Stromal cell of bone marrow (primary cell): Measurements from ENCODE around the gene RAB3C.
A peak's percentile ranks its signal among the peaks of the same experiment; 100 is the strongest.
"Not testable (repeated sequence)": the region's sequence is repeated elsewhere in the genome, so short reads cannot be mapped to it uniquely, and the experiment has no call there.

Experiments
- DNase-seq: peaks from one replicate; pipeline ENCODE4 v3.0.0-alpha.2; 2012; ENCODE audit warnings: low read depth

RAB3C gene, protein sequence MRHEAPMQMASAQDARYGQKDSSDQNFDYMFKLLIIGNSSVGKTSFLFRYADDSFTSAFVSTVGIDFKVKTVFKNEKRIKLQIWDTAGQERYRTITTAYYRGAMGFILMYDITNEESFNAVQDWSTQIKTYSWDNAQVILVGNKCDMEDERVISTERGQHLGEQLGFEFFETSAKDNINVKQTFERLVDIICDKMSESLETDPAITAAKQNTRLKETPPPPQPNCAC

DNA sequence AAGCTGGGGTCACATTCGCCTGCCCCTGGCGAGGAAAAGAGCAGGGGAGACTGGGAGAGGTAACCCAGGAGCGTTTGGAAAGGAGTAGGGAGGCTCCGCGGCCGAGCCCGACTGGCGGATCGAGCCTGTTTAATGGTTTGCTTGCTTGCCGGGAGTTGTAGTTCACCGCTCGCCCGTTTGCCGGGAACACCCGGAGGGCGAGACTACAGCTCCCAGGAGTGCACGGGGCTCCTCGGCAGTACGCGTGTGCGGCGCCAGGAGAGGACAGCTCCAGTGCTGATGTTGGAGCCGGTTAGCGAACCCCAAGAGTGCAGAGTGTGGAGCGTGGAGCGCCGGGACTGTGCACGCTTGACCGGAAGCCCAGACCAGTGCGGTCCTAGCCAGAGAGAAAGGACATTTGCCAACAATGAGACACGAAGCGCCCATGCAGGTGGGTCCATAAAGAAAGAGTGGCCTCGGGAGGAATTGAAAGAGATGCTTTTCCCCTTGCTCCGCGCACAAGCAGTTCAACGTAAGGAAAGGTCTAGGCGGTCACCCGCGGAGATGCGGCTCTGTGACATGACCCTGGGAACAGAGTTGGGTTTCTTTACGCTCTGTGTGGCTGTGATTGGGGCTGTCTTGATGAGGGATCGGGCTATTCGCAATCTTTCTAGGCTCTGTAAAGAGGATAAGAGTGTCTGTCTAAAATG is at the start of gene RAB3C:
Gene RAB3C, plus strand, starts transcription at position 273 of the 689 bp plus-strand sequence. Its CDS starts 134 bp downstream, at position 407.
- peak; percentile 84 for DNase-seq

DNA sequence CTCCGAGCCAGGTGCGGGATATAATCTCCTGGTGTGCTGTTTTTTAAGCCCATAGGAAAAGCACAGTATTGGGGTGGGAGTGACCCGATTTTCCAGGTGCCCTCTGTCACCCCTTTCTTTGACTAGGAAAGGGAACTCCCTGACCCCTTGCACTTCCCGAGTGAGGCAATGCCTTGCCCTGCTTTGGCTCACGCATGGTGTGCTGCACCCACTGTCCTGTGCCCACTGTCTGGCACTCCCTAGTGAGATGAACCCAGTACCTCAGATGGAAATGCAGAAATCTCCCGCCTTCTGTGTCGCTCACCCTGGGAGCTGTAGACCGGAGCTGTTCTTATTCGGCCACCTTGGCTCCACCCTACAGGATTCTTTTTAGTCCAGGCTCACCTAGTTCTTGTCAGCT is 40.9 kb upstream of the RAB3C start:
- DNase-seq, result not testable (repeated sequence)

DNA sequence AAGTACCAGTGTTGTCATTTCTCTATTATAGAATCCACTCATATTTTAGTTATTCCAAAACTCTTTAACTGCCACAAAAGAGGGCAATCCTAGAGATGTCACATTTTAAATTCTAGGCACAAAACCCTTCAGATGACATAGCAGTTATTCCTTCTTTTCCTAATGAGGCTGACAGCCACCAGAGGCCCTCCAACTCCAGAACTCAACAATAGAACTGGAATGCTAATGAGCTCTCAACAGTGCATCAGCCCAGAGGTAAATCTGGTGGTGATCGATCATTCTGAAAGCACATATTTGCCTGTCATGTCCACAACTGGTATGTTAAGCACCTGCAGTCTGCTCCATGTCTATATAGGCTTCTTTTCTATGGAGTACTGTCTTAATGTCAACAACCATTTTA is 40.2 kb upstream of the RAB3C start:
- DNase-seq, result no peak

DNA sequence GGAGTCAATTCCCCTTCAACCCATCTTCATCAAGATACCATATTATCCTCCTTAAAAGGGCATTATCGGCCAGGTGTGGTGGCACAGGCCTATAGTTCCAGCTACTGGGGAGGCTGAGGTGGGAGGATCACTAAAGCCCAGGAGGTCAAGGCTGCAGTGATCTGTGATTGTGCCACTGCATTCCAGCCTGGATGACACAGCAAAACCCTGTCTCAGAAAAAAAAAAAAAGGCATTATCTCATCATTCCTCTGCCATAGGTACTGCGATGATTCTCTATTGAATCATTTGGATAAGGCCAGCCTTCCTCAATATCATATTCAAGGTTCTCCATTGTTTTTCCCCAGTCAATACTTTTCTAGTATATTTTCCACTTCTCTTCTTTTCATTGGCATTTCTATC is 39.2 kb upstream of the RAB3C start:
- no peak for DNase-seq

DNA sequence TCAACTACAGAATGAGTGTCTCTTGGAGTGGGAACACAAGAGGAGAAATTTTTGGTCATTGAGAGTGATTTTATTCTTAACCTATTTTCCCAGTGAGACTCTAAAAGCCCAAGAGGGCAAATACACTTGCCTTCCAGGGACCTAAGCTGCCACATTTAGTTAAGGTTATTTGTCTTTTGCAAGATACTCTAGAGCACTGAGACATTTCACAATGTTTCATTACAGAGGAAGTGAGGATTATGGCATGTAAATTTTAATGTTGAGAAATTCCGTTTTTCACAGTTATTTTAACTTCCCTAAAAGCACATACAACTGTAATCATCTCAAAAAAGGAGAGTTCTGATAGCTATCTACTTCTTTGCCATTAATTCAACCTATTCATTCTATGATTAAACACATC is 38.7 kb upstream of the RAB3C start:
- no peak for DNase-seq

DNA sequence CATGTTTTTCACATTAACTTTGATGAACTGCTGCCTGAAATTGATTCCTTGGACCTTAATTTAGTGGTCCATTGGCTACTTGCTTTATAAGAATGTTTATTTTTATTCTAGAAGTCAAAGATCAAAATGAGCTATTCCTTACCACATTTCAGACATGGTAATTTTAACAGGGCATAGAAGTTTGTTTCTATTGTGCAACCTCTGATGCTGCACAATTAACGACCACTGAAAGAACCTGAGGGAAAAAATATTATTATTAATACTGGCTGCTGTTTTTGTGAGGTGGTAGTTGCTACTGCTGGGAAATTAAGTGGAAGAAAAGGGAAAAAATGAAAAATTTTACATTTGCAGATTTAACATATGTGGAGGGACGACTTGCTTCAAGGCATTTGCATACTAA is 37.9 kb upstream of the RAB3C start:
- DNase-seq, result no peak

DNA sequence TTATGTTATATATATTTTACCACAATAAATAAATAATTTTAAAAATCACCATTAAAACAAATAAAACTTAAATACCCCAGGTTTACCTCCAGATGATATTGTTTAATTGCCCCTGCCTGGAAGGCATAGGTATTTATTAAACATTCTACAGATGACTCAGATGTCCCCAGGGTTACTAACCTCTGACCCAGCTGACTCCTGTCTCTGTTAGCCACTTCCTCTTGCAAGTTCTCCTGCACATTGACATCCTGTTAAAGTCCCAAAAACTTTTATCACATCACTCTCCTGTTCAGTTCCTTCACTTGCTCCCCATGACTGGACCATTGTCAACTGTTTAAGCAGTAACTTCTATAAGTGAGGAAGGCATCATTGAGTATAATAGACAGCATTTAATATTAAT is 37.0 kb upstream of the RAB3C start:
- no peak for DNase-seq

DNA sequence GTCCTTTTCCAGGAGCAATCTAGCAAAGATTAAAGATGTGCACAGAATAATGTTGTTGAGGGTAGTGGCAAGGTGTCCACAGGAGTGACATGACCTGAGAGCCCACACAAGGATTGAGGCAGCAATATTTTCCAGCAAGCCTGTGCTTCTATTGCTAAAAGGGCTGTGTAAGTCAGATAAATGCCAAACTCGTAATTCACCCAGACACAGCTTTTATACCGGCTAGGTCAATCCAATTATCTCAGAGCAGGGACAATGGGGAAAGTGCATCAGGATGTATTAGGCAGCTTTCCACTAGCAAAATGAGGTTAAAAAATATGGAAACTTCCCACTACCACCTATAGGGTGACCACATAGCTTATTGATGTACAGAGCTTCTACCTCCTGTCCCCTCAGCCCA is 34.8 kb upstream of the RAB3C start:
- no peak for DNase-seq

DNA sequence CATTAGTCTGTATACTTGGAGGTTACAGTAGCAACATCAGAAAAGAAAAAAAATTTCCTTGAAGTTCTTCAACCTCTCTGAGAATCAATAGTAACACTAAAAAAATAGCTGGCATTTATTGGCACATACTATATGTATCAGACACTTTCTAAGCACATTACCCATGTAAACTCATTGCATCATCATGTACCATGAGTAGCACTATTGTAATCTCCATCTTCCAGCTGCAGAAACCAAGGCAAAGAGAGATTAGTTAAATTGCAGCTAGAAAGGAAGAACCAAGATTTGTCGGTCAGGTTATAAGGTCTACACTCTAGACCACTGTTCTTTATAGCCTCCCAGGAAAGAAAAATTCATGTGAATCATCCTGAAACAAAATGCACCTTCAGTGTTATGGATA is 31.4 kb upstream of the RAB3C start:
- DNase-seq, result no peak

DNA sequence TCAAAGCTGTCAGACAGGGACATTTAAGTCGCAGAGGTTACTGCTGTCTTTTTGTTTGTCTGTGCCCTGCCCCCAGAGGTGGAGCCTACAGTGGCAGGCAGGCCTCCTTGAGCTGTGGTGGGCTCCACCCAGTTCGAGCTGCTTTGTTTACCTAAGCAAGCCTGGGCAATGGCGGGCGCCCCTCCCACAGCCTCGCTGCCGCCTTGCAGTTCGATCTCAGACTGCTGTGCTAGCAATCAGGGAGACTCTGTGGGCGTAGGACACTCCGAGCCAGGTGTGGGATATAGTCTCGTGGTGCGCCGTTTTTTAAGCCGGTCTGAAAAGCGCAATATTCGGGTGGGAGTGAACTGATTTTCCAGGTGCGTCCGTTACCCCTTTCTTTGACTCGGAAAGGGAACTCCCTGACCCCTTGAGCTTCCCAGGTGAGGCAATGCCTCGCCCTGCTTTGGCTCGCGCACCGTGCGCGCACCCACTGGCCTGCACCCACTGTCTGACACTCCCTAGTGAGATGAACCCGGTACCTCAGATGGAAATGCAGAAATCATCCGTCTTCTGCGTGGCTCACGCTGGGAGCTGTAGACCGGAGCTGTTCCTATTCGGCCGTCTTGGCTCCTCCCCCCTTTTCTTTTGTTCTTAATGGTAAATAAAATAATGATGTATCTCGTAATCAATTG is 25.1 kb upstream of the RAB3C start:
- not testable (repeated sequence) for DNase-seq

DNA sequence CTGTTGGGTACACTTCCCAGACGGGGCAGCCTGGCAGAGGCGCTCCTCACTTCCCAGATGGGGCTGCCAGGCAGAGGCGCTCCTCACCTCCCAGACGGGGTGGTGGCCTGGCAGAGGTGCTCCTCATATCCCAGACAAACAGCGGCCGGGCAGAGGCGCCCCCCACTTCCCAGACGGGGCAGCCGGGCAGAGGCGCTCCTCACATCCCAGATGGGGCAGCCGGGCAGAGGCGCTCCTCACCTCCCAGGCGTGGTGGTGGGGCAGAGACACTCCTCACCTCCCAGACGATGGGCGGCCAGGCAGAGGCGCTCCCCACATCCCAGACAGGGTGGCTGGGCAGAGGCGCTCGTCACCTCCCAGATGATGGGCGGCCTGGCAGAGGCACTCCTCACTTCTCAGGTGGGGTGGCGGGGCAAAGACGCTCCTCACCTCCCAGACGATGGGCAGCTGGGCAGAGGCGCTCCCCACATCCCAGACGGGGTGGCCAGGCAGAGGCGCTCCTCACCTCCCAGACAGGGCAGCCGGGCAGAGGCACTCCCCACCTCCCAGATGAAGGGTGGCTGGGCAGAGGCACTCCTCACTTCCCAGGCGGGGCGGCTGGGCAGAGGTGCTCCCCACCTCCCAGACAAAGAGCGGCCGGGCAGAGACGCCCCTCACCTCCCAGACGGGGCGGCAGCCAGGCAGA is 19.7 kb upstream of the RAB3C start:
- DNase-seq, result not testable (repeated sequence)

DNA sequence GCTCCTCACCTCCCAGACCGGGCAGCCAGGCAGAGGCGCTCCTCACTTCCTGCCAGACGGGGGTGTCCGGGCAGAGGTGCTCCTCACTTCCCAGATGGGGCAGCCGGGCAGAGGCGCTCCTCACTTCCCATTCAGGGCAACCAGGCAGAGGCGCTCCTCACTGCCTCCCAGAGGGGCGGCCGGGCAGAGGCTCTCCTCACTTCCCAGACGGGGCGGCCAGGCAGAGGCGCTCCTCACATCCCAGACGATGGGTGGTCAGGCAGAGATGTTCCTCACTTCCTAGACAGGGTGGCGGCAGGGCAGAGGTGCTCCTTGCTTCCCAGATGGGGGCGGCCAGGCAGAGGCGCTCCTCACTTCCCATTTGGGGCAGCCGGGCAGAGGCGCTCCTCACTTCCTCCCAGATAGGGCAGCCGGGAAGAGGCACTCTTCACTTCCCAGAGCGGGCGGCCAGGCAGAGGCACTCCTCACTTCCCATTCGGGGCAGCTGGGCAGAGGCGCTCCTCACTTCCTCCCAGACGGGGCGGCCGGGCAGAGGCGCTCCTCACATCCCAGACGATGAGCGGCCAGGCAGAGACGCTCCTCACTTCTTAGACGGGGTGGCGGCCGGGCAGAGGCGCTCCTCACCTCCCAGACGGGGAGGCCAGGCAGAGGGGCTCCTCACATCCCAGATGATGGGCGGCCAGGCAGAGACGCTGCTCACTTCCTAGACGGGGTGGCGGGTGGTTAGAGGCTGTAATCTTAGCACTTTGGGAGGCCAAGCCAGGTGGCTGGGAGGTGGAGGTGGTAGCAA is 18.6 kb upstream of the RAB3C start:
- not testable (repeated sequence) for DNase-seq

DNA sequence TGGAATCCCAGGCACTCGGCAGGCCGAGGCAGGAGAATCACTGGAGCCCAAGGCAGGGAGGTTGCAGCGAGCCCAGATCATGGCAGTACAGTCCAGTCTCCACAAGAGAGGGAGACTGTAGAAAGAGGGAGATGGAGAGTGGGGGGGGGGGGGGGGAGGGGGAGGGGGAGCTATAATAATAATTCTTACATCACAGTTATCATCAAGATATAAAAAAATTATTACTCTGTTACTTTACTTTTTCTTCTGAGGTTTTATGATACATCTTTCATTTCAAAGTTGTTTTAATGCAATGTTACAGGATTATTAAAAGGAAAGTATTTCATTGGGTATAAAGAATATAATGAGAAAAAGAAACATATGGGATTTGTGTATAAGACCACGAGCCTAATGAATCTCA is 17.8 kb upstream of the RAB3C start:
- no peak for DNase-seq

DNA sequence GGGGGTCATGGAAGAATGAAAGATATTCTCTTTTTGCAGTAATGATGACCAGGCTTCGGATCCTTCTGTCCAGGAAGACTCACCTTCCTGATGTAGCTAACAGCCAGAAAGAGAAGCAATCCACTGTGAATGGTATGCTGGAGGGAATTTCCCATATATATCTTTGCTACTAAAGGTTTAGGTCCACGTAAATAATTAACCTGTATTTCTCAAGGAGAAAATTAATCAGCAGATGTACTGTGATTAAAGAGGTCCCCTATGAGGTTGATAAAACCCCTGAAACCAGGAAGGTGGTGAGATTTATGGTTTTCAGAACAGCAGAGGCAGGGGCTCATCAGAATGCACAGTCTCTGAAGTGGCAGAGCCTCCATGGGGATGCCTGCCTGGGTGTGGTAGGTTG is 11.4 kb upstream of the RAB3C start:
- no peak for DNase-seq

DNA sequence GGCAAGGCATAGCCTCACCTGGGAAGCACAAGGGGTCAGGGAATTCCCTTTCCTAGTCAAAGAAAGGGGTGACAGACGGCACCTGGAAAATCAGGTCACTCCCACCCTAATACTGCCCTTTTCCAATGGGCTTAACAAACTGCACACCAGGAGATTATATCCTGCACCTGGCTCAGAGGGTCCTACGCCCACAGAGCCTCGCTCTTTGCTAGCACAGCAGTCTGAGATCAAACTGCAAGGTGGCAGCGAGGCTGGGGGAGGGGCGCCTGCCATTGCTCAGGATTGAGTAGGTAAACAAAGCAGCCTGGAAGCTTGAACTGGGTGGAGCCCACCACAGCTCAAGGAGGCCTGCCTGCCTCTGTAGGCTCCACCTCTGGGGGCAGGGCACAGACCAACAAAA is 9.9 kb upstream of the RAB3C start:
- DNase-seq, result not testable (repeated sequence)

DNA sequence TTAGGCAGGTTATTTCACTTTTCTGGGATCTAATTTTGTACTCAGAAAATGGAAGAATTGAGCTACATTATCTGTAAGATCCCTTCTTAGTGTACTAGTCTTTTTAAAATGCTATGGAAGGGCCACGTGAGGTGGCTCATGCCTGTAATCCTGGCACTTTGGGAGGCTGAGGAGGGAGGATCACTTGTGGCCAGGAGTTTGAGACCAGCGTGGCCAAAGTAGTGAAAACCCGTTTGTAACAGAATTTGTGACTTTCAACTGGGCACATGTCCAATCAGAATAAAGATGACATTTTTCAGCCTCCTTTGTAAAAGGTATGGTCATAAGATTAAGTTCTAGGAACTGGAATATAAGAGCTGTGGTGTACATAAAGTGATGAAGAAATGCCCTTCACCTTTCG is 3.1 kb upstream of the RAB3C start:
- no peak for DNase-seq

DNA sequence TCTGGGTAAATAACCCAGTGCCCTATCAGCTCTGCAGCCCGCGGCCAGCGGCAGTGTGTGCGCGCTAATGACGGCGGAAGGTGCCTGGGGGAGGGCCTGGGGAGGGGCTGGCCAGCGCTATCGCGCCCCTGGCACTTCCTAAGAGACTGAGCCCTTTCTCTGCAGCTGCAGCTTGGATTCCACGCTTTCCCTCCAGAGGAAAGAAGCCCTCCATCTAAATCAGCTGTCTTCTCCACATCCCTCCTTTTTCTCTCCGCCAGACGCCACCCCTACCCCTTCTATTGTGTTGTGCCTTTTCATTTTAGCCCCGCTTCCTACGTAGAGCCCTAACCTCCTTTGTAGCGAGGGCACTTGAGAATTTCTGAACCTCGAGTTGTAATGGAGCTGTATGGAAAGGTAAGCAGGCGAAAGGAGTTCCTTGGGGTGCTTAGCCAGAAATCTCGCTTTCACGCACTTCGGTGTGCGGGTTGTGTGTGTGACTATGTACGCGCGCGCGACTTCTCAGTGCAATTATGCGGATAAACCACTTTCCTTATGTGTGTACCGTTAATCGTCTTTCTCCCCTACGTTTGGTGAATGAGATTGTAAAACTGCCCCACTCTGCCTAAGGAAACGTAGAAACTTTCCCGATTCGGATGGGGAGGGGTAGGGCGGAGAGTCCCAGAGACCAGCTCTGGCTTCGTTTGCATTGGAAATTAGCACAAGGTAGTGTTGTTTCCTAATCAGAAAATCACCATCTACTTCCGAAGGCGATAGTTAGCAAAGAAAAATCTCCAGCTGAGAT is 664 bp upstream of the RAB3C start:
- DNase-seq, result no peak

DNA sequence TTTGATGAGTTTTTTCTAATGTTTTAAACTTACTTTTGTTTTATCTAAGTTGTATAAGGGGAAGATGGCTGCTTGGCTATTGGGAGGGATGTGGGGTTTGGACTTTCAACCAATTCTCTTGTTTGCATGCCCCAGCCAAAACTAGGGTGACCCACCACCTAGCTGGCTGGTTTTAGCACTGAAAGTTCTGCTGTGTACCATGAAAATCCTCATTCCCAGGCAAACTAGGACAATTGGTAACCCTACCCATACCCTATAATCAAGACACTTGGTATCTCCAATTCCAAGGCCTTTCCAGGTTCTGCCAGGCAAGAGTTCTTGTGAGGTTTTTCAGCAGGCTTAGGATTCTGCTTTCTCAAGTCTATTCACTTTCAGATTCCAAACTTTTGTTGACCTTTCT is 13.1 kb downstream of the RAB3C start:
- no peak for DNase-seq

DNA sequence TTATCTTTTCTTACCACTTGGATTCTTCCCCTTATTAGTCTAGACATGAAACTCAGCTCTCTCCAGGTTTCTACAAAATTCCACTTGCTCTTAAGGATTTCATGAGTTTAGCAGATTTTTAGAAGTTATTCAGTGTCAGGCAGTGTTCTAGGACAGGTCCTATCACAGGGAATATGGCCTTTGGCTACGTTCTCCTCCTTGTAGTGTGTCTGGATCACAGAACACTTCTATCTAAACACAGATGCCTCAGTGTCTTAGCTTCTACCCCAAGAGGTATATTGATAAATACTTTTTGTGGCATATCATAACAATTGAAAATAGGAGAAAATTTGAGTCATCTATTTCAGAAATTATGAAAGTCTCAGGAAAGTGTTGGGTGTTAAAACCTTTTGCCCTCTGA is 15.6 kb downstream of the RAB3C start:
- no peak for DNase-seq

DNA sequence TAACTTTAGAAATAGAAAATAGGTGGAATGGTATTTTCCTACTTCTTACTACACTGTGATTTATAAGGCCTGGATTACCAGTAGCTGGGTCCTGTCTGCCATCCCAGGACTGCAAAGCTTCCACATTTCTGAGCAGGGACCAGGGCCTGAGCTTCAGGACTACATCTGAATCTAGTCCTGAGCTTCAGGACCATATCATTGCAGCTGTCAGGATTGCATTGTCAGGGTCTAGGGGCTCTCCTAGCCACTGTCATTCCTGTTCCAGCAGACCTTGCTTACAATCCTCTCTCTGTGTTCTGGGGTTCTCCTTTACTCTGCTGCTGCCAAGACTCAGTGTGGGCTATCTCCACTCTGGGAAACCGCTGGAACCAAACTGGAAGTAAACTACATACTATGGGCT is 16.3 kb downstream of the RAB3C start:
- no peak for DNase-seq

DNA sequence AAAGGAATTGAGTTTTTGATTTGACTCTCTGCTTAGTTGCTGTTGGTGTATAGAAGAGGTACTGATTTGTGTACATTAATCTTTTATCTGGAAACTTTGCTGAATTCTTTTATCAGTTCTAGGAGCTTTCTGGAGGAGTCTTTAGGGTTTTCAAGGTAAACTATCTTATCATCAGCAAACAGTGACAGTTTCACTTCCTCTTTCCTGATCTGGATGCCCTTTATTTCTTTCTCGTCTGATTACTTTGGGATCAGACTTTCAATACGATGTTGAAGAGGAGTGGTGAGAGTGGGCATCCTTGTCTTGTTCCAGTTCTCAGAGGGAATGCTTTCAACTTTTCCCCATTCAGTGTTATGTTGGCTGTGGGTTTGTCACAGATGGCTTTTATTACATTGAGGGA is 17.7 kb downstream of the RAB3C start:
- DNase-seq, result not testable (repeated sequence)
